Astrocyte of the spinal cord (primary cell): Measurements from ENCODE around the gene MMP20.

Experiments
- DNase-seq: peaks from one replicate; pipeline ENCODE4 v3.0.0; 2011; ENCODE audit warnings: low read depth, low spot score
- H3K4me3 ChIP-seq: 2 replicates; pipeline ENCODE4 v1.5.1; 2011; ENCODE audit warnings: low read depth, mild to moderate bottlenecking, low read length, moderate library complexity
- in situ Hi-C: cut with HindIII; loops from 2 replicates; pipeline ENCODE4 v1.10.0; 2017; ENCODE audit warnings: low sequenced_read_pairs
- TF ChIP-seq, protein P1 (sequence below): IDR thresholded peaks from 2 replicates; pipeline ENCODE4 v1.5.1; 2012; ENCODE audit warnings: low read depth, mild to moderate bottlenecking, low read length, inconsistent platforms

MMP20 gene

DNA sequence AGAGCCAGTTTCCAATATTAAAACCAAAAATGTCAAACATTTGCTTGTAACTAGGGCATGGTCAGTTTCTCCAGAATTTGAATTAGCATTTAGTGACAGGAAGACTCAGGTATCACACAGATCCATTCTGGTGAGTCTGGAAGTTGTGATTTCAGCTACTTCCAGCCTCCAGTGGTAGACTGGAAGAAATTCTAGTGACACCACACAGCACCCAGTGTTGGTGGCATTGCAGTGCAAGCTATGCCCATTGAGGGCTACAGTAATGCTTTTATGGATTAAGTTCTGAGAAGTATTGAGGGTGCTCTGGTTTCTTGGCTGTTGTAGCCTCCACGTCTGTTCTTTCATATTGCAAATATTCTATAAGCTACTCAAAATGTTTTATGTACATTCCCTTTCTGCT, 31.4 kb upstream of the MMP20 start:
- H3K4me3 ChIP-seq: no peak overlapping the region
- in situ Hi-C loops: no loop called here
- TF ChIP-seq, protein P1, sequence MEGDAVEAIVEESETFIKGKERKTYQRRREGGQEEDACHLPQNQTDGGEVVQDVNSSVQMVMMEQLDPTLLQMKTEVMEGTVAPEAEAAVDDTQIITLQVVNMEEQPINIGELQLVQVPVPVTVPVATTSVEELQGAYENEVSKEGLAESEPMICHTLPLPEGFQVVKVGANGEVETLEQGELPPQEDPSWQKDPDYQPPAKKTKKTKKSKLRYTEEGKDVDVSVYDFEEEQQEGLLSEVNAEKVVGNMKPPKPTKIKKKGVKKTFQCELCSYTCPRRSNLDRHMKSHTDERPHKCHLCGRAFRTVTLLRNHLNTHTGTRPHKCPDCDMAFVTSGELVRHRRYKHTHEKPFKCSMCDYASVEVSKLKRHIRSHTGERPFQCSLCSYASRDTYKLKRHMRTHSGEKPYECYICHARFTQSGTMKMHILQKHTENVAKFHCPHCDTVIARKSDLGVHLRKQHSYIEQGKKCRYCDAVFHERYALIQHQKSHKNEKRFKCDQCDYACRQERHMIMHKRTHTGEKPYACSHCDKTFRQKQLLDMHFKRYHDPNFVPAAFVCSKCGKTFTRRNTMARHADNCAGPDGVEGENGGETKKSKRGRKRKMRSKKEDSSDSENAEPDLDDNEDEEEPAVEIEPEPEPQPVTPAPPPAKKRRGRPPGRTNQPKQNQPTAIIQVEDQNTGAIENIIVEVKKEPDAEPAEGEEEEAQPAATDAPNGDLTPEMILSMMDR: no peak
- DNase-seq: no peak

DNA sequence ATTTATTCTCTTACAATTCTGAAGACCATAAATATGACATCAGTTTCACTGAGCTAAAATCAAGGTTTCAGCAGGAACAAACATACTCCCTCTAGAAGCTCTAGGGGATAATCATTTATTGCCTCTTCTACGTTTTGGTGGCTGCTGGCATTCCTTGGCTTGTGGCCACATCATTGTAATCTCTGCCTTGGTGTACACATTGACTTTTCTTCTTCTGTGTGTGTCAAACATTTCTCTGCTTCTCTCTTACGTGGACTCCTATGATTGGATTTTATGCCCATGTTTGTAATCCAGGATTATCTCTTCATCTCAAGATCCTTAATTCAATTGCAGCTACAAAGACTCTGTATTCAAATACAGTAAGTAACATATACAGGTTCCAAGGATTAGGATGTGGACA, 30.4 kb upstream of the MMP20 start:
- in situ Hi-C loops: no loop called here
- TF ChIP-seq, protein P1: no peak
- no peak for DNase-seq
- no peak overlapping the region for H3K4me3 ChIP-seq

DNA sequence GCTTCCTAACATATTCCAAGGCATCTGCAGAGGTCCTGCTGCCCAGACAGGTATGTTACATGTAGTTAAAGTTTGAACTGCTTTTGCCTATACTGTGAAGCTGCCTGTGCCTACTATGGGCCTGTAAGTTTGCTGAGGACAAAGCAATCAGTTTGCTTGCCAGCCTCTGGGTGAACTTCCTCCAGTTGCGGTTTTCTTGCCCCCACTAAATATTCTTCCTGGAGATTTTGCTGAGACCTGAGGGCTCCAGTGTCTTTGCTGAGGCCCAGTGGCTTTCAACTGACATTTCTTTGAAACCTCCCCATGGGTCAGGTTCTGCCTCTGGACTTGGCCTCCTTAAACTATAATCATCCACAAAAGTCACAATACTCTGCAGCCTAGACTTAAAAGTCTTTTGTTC, 29.6 kb upstream of the MMP20 start:
- in situ Hi-C loops: no loop called here
- DNase-seq: no peak
- TF ChIP-seq, protein P1: no peak
- H3K4me3 ChIP-seq: no peak overlapping the region

DNA sequence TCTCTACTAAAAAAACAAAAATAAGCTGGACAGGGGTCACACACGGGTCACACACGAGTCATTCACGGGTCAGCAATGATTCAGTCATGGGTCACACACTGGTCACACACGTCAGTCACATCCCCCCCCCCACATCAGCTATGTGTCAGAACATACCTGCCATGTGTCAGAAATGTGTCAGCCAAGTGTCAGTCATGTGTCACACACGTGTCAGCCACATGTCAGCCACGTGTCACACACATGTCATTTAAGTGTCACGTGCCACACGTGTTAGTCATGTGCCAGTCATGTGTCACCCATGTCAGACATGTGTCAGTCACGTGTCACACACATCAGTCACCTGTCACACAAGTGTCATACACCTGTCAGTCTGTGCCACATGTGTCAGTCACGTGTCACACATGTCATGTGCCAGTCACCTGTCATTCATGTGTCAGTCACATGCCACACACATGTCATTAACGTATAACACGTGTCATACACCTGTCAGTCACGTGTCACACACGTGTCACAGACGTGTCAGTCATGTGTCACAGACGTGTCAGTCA, 28.7 kb upstream of the MMP20 start:
- H3K4me3 ChIP-seq: no peak overlapping the region
- in situ Hi-C loops: no loop called here
- no peak for DNase-seq
- TF ChIP-seq, protein P1: no peak

DNA sequence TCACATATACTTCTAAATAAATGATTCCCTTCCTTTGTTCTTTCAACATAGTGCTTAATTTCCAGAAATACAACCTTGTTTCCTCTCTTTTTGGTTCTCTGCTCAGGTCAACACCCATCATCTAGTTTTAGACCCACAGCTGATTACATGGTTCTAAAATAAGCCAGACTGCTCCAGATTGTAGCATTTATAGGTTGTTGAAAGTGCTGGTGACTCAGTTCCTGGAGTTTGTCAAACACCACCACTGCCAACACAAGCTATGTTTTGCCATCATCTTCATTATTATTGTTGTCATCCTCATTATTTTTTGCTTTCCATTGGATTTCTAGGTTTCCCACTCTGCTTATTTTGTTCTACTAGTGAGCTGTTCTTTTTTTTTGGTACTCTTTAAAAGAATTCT, 22.3 kb upstream of the MMP20 start:
- in situ Hi-C loops: no loop called here
- TF ChIP-seq, protein P1: no peak
- H3K4me3 ChIP-seq: no peak overlapping the region
- DNase-seq: no peak

DNA sequence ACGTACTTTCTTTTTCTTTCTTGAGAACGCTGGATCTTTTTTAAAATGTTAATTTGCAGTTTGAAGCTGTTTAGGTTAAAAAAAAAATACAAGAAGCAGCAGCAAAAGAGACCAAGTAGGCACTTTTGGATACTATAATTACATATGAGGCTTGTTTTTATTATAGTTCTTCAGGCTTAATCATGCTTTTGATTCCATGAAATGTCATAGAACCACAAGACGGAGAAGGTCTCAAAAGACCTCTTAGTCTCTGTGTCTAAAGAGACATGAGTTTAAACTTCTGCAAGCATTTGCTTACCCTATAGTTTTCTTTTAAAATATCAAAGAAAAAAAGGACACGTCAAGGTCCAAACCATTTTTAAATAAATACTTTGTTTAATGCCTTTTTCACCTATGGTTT, 18.8 kb upstream of the MMP20 start:
- DNase-seq: no peak
- H3K4me3 ChIP-seq: no peak overlapping the region
- in situ Hi-C loops: no loop called here
- TF ChIP-seq, protein P1: no peak

DNA sequence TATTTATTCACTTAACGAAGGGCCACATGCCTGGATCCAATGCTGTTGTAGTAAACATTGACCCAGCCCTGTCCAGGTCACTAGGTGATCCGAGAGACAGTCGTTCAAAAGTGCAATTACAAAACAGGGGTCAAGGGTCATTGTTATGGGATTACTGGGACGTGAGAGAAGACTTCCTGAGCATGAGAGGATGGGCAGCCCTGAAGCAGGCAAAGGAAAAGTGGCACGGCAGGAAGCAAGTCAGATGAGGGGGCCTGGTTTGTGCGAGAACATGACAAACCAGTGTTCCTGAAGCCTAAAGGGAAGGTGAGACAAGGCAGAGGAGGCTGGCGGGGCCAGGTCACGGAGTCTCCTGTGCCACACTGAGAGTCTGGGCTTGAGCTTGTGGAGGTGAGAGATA, 15.8 kb upstream of the MMP20 start:
- DNase-seq: no peak
- no peak overlapping the region for H3K4me3 ChIP-seq
- in situ Hi-C loops: no loop called here
- TF ChIP-seq, protein P1: no peak
